ENCODE data around the gene GPC5. TPM values are rescaled to one million over a fixed set of nuclear protein-coding genes. Genes with fewer than 3 reads are reported as not detected.
"Not testable (repeated sequence)": the region's sequence is repeated elsewhere in the genome, so short reads cannot be mapped to it uniquely, and the experiment has no call there.

Gene GPC5
- total RNA-seq, 1 donor from 2014 or later = 0.57 TPM

DNA sequence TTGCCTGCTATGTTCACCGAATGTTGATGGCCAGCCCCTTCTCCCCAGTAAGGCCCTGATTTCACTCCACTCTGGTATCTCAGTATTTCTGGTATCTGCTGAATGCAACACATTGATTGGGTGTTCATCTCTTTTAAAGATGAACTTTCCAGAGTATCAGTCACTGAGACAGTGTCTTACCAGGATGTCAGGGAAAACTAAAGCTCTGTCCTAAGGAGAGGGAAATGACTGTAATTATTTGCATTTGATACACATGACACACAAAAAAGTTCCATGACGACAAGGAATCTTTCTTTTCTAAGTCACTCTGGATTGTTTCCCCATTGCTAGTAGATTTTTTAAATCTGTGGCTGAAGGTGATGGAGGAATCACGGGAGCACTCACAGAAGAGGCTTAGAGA lies 2.2 kb downstream of the GPC5 start:
- Mint-ChIP-seq H3K36me3 (ENCODE audit: insufficient read depth) (no peaks in the 10 kb centered on the region), H3K27ac (no peak overlapping the region), H3K9me3 (ENCODE audit: low read depth) (peaks cover 4% of the 10 kb centered on the region), H3K4me1 (ENCODE audit: low read depth) (no peaks in the 10 kb centered on the region), H3K27me3 (peaks cover 77% of the 10 kb centered on the region), H3K4me3 (ENCODE audit: low read depth) (no peak overlapping the region)
- no peak for DNase-seq (ENCODE audit: low spot score, unreplicated experiment)
- no peak for TF ChIP-seq CTCF (IDR thresholded peaks at IDR 0.05; ENCODE audit: unreplicated experiment)

GRCh38 chr13:91401920-91402319 lies 3.5 kb downstream of the GPC5 start:
- Mint-ChIP-seq H3K9me3 (ENCODE audit: low read depth) (peaks cover 8% of the 10 kb centered on the region), H3K27me3 (peaks cover 67% of the 10 kb centered on the region), H3K36me3 (ENCODE audit: insufficient read depth) (no peaks in the 10 kb centered on the region), H3K4me3 (ENCODE audit: low read depth) (no peak overlapping the region), H3K27ac (no peak overlapping the region), H3K4me1 (ENCODE audit: low read depth) (no peaks in the 10 kb centered on the region)
- no peak for TF ChIP-seq CTCF (IDR thresholded peaks at IDR 0.05; ENCODE audit: unreplicated experiment)
- DNase-seq (ENCODE audit: low spot score, unreplicated experiment) = no peak

DNA sequence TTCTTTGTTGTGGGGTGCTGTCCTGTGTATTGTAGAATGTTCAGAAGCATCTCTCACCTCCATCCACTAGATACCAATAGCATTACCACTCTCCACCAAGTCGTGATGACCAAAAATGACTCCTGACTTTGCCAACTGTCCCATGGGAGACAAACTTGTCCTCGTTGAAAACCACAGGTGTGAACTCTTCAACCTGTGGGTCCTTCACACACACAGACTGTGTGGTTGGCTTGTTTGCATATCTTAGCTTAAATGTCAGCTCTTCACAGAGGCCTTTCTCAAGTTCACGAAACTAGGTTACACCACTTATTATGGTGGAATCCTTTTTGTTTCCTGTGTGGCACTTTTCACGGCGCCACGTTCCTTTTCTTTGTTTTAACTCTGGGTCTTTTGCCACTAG lies 6.8 kb downstream of the GPC5 start:
- H3K27ac Mint-ChIP-seq = no peak overlapping the region
- H3K27me3 Mint-ChIP-seq = peaks cover 37% of the 10 kb centered on the region
- no peaks in the 10 kb centered on the region for H3K4me1 Mint-ChIP-seq (ENCODE audit: low read depth)
- TF ChIP-seq CTCF (IDR thresholded peaks at IDR 0.05; ENCODE audit: unreplicated experiment) = no peak
- H3K36me3 Mint-ChIP-seq (ENCODE audit: insufficient read depth) = no peaks in the 10 kb centered on the region
- H3K9me3 Mint-ChIP-seq (ENCODE audit: low read depth) = peaks cover 8% of the 10 kb centered on the region
- no peak for DNase-seq (ENCODE audit: low spot score, unreplicated experiment)
- H3K4me3 Mint-ChIP-seq (ENCODE audit: low read depth) = no peak overlapping the region

GRCh38 chr13:91406619-91407018 lies 8.2 kb downstream of the GPC5 start:
- DNase-seq (ENCODE audit: low spot score, unreplicated experiment) = no peak
- Mint-ChIP-seq H3K27ac (no peak overlapping the region), H3K36me3 (ENCODE audit: insufficient read depth) (no peaks in the 10 kb centered on the region), H3K27me3 (peaks cover 23% of the 10 kb centered on the region), H3K4me3 (ENCODE audit: low read depth) (no peak overlapping the region), H3K4me1 (ENCODE audit: low read depth) (no peaks in the 10 kb centered on the region), H3K9me3 (ENCODE audit: low read depth) (peaks cover 8% of the 10 kb centered on the region)
- TF ChIP-seq CTCF (IDR thresholded peaks at IDR 0.05; ENCODE audit: unreplicated experiment) = peak; percentile 50

DNA sequence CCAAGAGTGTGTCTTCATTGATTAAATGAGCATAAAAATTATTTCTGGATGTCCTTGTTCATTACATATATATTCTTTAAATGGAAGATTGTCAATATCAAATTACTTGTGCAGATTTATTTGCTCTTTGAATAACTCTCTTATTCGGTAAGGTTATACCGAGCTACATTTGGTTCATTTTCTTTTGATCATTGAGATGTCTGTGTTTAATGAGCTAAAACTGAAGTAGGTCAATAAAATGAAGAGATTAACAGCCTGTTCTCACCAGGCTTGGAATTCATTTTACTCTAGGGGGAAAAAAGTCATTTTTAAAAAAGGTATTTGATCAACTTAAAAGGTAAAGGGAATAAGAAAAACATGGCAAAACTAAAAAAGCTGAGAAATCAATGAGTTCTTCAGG lies 10.6 kb downstream of the GPC5 start:
- H3K4me1 Mint-ChIP-seq (ENCODE audit: low read depth) = no peaks in the 10 kb centered on the region
- no peak for TF ChIP-seq CTCF (IDR thresholded peaks at IDR 0.05; ENCODE audit: unreplicated experiment)
- DNase-seq (ENCODE audit: low spot score, unreplicated experiment) = no peak
- no peak overlapping the region for H3K27ac Mint-ChIP-seq
- no peak overlapping the region for H3K4me3 Mint-ChIP-seq (ENCODE audit: low read depth)
- H3K36me3 Mint-ChIP-seq (ENCODE audit: insufficient read depth) = no peaks in the 10 kb centered on the region
- peaks cover 8% of the 10 kb centered on the region for H3K9me3 Mint-ChIP-seq (ENCODE audit: low read depth)
- peaks cover 4% of the 10 kb centered on the region for H3K27me3 Mint-ChIP-seq

DNA sequence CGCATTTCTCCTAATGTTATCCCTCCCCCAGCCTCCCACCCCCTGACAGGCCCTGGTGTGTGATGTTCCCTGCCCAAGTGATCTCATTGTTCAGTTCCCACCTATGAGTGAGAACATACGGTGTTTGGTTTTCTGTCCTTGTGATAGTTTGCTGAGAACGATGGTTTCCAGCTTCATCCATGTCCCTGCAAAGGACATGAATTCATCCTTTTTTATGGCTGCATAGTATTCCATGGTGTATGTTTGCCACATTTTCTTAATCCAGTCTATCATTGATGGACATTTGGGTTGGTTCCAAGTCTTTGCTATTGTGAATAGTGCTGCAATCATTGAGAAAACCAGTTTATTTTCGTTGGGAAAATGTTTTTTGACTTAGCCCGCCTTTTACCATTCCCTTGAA lies 18.2 kb downstream of the GPC5 start:
- not testable (repeated sequence) for DNase-seq (ENCODE audit: low spot score, unreplicated experiment); H3K27ac Mint-ChIP-seq; H3K4me3 Mint-ChIP-seq (ENCODE audit: low read depth); H3K9me3 Mint-ChIP-seq (ENCODE audit: low read depth); H3K27me3 Mint-ChIP-seq; H3K36me3 Mint-ChIP-seq (ENCODE audit: insufficient read depth); H3K4me1 Mint-ChIP-seq (ENCODE audit: low read depth)

Measured in progenitor cell of endocrine pancreas (in vitro differentiated cells).